NCI-H1436 treated with DMSO at 0.1 percent for 48 hours (cell line): ENCODE measurements around the gene MYH6.
A peak's percentile ranks its signal among the peaks of the same experiment; 100 is the strongest.

Experiments
- DNase-seq: peaks from one replicate; lab custom pipeline; 2025; lab: John Stamatoyannopoulos, UW

The MYH6 gene

DNA sequence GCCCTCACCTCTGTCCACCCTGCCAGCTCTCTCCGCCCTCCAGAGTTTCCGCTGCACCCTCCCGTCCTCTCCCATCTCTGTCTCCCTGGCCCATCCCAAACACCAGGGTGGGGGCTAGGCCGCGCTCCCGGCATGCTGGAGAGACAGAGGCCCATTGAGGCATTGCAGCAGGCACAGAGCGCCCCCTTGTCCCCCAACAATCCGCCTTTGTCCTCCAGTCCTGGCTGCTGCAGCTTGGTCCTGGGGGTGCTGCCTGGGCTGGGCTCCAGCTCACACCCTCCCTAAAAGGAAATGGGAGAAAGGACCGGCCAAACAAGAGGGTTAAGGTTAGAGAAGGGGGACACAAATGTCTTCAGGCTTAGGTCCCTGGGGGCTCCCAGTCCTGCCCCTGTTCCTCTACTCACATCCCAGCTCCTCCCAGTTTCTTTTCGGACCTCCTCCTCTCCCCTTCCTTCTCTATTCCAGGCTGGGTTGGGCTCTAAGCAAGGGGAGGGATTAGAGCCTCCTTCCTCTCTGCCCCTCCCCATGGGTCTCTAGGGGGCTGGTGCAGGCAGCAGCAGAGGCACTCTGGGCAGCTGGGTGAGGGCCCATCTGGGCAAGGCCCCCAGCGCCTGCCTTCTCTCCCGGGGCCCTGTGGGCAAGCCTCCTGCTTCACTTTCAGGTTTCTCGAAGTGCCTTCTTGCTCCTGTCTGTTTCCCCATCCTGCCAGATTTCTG lies 31.4 kb downstream of the MYH6 start, which contains the start of gene CMTM5:
CMTM5 (plus strand) TSS at position 565 of the 716 bp plus-strand sequence. CDS start 206 bp downstream, outside the sequence.
- DNase-seq = no peak

DNA sequence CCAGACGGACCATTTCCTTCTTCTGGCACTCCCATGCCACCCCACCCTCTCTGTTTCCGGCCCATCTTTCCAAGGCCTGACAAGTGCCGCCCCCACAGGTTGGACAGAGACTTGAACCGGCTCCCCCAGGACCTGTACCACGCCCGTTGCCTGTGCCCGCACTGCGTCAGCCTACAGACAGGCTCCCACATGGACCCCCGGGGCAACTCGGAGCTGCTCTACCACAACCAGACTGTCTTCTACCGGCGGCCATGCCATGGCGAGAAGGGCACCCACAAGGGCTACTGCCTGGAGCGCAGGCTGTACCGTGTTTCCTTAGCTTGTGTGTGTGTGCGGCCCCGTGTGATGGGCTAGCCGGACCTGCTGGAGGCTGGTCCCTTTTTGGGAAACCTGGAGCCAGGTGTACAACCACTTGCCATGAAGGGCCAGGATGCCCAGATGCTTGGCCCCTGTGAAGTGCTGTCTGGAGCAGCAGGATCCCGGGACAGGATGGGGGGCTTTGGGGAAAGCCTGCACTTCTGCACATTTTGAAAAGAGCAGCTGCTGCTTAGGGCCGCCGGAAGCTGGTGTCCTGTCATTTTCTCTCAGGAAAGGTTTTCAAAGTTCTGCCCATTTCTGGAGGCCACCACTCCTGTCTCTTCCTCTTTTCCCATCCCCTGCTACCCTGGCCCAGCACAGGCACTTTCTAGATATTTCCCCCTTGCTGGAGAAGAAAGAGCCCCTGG lies 32.4 kb downstream of the MYH6 start:
- DNase-seq = no peak

DNA sequence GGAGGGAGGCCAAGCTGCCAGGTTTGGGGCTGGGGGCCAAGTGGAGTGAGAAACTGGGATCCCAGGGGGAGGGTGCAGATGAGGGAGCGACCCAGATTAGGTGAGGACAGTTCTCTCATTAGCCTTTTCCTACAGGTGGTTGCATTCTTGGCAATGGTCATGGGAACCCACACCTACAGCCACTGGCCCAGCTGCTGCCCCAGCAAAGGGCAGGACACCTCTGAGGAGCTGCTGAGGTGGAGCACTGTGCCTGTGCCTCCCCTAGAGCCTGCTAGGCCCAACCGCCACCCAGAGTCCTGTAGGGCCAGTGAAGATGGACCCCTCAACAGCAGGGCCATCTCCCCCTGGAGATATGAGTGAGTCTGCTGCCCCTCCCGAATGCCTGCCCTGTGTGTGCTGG lies 35.0 kb downstream of the MYH6 start:
- DNase-seq = no peak

DNA sequence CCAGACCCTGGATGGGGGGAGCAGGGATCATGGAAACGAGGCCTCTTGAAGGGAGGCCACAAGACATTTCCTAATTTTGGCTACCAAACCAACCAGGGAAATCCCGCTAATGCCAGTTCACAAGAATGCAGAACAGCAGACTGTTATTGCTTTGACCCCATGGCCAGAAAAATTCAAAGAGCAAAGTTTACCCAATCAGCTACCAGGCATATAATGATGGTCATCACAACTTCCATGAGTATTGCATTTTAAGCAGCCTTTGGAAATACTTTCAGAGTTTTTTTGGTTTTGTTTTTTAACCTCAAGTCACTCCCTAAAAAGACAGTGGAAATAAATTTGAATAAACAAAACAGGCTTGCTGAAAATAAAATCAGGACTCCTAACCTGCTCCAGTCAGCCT lies 35.6 kb downstream of the MYH6 start, which contains the start of gene IL25:
IL25 (plus strand) TSS at position 301 of the 400 bp plus-strand sequence.
- DNase-seq = no peak

DNA sequence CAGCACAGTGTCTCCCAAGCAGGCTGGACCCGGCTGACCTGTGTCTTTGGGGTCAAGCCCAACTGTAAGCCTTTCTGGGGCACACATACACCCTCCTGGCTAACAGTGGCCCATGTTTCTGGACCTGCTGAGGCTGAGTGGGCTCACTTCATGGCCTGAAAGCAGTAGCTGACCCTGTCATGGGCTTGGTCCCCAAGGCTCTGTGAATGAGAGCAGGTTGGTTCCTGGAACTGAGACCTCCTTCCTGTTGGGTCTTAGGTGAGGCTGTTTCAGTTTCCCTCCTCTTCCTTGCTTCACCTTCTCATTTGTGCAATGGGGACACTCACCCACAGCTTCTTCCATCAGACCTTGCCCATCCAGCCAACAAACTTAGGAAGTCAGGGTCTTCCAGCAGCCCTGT lies 36.2 kb downstream of the MYH6 start:
- no peak for DNase-seq

DNA sequence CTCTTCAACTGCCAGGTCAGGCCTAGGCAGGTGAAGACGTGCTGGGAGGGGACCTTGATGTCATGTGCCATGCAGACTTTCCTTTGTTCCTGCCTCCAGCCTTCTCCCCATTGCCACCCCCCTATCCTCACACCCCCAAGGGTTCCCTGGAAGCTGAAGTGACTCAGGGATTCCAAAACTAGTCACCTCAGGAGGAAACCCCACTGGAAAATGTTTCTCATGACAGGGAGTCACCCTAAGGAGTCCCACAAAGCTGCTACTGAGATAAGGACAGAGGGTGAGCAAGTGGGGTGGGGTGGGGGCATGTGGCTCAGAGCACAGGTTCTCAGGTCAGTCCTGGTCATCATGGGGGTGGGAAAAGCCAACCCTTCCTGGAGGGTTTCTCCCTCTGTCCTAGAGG lies 37.9 kb downstream of the MYH6 start:
- DNase-seq = no peak

DNA sequence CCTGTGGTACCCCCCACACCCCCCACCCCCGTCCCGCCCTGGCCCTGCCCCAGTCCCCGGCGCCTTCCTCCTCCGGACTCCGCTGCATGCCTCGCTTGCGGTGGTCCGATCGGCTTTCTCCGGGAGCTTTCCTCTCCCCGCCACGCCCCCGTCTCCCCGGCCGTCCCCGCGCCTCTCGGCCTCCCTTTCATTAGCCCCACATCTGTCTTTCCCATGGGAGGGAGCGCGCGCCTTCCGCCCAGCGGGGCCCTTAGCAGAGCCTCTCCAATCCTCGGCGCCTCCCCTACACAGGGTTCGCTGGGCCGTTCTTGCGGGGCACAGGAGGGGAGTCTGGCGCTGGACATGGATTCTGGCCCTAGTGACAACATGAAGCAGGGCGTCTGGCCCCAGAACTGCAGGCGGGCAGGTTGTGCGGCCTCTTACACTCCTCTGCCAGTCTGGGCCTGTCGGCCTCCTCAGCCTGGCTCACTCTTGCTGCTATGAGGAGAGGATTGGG lies 41.6 kb downstream of the MYH6 start:
- DNase-seq = peak; percentile 28

DNA sequence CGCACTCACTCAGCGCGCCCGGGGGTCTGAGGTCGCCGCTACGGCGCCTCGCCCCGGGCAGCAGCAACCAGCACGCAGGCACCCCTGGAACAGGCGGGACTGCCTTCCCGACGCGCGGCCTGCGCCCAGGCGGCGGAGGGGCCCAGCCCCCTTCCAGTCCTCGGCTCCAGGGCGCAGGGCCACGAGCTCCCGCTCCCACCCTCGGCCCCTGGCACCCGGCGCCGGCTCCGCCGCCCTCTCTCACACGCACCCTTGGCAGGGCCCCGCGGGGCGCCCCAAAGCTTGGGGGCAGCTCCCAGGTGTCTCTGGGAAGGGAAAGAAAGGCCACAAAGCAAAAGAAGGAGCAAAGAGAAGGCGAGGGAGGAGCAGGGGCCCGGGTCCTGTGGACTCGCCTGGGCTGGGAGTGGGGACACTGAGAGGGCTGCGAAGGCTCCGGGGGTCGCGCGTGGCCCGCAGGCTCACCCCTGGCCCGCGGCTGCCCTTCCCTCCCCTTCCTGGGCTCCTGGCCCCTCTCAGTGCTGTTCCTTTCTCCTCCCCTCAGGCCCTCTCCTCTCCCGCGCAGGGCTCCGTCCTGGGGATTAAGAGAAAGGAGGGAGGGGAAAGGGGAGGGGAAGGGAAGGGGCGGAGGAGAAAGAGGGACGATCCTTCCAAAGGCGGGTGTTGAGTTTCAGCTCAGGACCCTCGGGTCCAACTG lies 42.2 kb downstream of the MYH6 start:
- no peak for DNase-seq

DNA sequence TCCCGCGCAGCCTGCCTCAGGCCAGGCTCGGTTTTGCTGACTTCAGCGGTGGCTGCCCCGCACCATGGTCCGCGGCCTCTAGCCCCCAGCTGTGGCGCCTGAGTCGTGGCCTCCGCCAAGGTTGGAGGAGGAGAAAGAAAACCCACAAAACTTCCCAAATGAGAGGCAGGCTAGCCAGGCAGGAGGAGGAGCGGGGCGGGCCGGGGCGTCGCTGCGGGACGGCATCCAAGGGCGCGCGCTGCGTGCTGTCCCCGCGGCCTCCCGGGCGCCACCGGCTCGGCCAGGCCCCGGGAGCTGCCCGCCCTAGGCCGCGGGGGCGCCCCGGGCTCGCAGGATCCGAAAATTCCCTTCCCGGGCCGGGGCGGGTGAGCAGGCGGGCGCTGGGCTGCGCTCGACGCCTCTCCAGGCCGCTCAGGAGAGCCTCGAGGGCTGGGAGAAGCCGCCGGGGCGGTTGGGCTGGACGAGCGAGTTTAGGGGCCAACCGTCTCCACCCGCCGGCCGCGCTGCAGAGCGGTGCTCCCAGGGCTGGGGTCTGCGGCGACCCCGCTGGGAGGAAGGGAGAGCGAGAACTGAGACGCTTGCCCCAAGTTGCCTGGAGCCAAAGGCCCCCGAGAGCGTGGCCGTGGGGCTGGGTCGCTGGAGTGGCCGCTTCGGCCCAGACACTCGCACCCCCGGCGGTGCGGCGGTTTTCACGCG lies 42.9 kb downstream of the MYH6 start, which contains the start of gene EFS:
EFS (minus strand) TSS at position 137 of the 696 bp plus-strand sequence. CDS start 147 bp downstream, outside the sequence.
- DNase-seq = no peak

DNA sequence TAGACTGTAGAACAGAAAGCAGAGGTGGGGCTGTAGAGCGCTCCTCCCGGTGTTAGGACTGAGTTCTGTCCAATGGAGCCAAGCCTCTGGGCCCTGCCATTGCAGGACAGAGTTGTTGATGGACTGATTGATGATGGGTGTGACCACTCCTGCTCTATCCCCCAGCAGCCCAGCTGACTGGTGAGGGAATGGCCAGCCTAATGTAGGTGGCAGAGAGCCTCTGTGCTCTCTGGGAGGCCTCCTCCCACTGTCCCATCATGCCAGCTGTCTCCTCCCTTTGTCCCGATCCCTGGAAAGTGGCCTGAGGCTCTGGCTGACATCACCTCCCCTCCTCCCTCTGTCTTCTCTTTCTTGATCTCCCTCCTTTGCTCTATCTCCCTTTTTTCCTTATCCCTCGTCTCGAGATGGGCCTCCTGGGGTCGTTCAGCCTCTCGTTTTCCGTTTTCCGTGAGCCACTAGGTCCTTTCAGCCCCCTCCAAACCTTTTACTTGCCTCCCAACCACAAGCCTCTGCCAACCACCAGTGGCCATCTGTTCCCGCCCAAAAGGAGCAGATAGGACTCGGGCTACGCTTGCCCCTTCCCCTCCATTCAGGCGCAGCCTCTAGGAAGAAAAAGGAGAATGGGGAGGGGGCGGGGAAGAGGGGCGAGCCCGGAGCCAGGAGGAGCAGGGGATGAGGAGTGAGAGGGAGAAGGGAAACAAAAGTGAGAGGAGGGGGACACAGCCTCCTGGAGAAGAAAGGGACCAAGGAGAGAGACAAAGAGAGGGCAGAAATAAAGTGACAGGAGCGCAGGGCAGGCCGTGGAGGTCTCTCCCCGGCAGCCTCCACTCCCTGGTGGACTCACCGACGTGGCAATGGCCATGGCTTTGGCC lies 43.7 kb downstream of the MYH6 start:
- DNase-seq = no peak

DNA sequence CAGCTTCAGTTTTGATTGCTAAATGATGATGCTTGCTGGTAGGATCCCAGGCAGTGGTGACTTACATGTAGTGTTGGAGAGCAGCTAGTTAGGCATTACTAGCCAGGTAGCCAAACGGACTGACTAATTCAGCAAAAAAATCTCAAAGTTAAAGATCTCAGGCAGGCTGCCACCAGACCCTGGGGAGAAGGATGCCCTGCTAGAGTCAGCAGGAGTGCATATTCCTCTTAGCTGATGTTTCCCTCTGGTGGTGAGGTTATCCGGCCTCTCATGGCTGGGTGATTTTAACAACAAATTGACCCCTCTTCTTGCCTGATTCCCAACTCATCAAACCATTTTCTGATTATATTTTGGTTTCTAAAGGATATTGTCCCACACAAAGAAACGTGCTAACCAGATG lies 45.9 kb downstream of the MYH6 start:
- no peak for DNase-seq

DNA sequence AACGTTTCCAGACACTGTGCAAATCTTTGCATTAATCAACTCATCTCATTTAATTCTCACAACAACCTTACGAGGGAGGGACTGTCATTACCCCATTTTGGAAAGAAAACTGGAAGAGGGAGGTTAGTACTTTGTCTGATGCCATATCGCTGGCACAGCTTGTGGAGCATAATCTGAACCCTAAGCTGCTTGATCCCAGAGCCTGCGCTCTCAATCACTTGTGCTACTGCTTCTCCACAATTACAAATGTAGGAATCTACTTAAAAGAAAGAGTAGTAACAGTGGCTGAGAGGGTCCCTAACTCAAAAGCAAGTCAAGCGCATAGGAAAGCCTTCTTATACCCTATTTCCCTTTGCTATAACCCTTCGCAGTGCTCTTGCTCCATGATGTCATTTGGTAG lies 46.3 kb downstream of the MYH6 start:
- no peak for DNase-seq

DNA sequence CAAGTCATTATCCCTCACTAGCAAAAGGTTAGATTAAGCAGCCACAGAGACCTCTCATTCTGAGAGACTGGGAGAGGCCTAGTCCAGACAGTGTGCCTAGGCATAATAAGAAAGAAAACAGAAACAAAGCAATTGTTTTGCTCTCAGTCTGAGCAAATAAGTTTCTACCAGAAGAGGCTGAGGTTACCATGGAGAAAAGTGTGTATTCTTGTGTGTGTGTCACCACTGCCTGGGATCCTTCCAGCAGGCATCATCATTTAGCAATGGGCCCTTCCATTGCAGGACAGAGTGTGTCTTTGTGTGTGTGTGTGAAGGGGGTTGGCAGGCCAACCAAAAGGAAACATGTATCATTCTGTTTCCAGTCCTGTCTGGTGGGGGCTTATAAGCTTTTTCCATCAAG lies 46.8 kb downstream of the MYH6 start:
- no peak for DNase-seq

DNA sequence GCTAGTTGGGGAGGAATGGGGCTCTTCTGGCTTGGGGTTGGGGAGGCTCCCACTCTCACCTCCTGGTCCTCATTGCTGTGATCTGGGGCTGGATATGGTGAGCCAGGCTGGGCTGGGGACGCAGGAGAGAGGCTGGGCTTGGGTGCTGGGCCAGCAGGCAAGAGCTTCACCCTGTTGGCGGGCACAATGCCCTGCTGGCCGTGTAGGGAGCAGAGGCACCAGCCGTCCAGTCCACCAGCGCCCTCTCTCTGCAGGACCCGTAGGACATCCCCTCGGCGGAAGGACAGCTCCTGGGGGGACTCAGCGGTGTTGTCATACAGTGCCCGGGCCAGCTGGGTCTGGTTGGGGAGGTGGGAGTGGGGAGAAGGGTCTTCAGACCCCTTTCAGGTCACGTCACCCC lies 47.6 kb downstream of the MYH6 start:
- no peak for DNase-seq

DNA sequence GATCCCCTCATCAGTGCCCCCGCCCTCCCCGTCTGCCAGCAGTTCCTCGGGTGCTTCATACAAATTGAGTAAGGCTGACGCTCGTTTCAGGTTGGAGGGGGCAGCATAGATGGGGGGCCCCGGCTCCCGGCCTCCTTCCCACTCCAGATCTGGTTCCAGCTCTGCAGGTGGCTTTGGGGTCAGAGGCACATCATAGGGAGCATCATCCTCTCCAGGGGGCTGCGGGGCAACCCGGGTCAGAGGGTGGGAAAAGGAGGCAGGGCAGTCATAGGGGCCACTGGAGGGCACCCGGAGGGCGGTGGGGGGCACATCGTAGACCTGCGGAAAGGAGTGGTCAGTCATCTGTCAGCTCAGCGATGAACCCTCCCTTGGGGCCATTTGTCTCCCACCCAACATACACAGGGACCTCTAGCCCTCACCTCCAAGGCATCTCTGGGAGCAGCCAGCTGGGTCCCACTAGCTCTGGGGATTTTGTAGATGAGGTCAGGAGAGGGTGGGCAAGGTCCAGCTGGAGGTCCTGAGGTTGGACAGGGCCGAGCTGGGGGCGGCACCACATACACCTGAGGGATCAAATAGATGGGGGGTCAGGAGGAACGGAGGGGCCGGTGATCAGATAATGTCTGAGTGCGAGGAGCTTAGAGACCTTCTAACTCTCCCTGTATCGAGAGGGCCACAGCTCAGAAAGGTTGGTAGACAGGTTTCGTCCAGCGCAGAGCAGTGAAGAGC lies 48.2 kb downstream of the MYH6 start:
- DNase-seq = no peak

DNA sequence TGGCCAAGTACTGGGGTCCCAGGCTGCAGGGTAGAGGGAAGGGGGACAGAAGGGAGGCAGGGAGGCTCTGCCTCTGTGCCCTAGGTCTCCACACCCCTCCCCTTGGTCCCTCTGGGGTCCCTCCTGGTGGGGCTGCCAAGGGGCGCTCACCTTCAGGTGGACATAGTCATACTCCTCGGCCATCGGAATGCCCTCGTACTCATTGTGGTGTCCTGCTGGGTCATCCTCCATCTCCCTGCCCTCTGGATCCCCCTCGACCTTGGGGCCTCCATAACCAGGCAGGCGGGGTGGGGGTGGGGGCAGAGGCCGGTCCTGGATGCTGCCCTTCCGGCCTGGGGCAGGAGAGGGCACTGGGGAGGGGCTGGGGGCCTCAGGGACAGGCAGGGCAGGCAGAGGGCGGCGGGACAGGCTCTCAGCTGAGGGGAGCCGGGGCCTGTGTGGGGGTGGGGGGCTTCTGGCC lies 48.9 kb downstream of the MYH6 start:
- no peak for DNase-seq

DNA sequence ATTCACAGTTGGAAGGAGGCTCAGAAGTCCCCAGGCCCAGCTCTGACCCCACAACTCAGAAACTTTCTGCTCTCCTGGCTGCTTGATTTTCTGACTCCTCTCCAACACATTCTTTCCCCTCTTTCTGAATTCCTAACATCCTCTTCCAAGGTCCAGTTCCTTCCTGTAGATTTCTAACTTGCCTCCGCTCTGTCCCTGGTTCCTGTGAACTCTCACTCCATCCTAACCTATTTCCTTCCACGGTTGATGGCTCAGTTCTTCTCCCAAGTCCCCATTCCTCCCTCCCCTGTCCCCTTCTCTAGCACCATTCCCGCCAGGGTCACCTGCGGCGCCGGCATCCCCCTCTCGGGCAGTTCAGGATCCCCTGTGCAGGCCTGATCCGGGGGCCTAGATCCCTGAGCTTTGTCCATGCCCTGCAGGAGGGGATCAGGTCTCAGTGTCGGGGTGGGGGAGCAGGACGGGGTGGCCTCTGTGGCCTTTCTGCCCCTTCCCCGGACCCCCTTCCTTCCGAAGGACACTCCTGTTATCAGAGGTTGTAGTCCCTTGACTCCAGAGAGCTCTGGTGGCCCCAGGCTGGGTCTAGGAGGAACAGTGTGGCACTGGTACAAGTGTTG lies 49.4 kb downstream of the MYH6 start:
- DNase-seq = no peak

DNA sequence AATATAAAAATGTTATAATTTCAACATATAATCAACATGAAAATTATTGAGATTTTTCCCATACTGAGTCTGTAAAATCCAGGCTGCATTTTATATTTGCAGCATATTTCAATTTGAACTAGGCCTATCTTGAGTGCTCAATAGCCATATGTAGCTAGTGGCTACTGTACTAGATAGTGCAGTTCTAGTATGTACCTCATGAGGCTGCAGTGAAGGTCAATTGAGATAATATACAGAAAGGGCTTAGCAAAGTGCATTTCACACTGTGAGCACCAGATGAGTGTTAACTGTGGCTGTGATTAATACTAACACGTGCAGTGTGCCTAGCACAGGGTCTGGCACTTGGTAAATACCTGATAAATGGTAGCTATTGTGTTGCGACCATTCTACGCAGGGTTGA lies 50.0 kb downstream of the MYH6 start:
- DNase-seq = no peak

DNA sequence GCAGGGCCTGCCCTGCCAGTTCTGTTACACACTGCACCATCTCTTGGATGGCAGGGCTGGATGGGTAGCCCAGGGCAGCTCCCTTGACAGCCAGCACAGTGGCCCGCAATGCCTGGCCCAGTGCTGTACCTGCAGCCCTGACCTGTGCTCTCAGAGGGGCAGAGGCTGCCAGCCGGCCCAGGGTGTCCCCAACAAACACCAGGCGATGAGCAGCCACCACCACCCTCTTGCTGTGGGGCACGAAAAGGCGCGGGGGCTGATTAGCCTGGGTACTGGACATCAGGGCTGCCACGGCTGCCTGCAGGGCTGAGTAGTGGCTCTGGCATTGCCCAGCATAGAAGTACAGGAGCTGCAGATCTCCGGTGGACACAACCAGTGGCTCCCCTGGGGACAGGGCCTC lies 50.8 kb downstream of the MYH6 start:
- DNase-seq = no peak

DNA sequence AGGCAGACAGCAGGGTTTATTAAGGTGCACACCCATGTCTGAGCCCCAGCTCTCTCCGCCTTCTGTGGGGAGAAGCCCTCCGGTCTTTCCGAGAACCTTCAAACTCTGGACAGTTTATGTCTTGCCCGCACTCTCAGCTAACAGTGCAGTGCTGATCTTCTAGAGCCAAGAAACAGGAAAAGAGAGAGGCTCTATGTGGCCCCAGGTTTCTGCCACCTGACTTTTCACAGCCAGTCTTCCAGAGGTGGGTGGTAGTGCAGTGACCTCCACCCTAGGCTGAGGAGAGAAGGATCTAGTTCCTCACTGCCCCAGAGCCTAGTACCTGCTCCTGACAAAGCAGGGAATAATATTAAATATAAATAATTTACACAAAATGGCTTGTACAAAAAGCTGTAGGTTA lies 51.4 kb downstream of the MYH6 start:
- no peak for DNase-seq
